Measurements from ENCODE around the gene PHF2. TPM values are rescaled to one million over a fixed set of nuclear protein-coding genes. Genes with fewer than 3 reads are reported as not detected.

Gene PHF2
- total RNA-seq, 1 experiment from 2014 or later = 10.3 TPM

DNA sequence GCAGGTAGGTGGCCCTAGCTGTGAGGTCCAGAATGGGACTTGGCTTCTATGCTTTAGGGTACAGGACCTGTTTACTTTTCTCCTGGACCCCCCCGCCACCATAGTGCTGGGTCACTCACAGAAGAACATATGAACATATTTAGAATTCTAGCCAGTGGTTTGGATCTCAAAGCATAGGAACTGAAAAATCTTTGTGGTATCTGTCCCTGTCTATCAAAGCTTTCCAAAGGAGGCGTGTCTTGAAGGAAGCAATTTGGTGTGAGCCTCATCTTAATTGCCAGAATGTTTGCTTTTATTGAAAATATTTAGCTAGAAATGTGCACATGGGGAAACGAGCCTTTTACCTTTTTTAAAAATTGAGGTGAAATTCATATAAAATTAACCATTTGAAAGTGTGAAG, 6.2 kb downstream of the PHF2 start:
- CTCF ChIA-PET = no interaction called here
- Mint-ChIP-seq H3K27me3 (ENCODE audit: insufficient read depth, unreplicated experiment) (no peaks in the 10 kb centered on the region), H3K27ac (ENCODE audit: unreplicated experiment) (no peak overlapping the region), H3K36me3 (ENCODE audit: insufficient read depth, unreplicated experiment) (peaks cover 5% of the 10 kb centered on the region), H3K4me1 (ENCODE audit: low read depth, unreplicated experiment) (peaks cover 14% of the 10 kb centered on the region), H3K4me3 (ENCODE audit: unreplicated experiment) (no peak overlapping the region), H3K9me3 (ENCODE audit: unreplicated experiment) (no peaks in the 10 kb centered on the region)
- TF ChIP-seq, protein P1, sequence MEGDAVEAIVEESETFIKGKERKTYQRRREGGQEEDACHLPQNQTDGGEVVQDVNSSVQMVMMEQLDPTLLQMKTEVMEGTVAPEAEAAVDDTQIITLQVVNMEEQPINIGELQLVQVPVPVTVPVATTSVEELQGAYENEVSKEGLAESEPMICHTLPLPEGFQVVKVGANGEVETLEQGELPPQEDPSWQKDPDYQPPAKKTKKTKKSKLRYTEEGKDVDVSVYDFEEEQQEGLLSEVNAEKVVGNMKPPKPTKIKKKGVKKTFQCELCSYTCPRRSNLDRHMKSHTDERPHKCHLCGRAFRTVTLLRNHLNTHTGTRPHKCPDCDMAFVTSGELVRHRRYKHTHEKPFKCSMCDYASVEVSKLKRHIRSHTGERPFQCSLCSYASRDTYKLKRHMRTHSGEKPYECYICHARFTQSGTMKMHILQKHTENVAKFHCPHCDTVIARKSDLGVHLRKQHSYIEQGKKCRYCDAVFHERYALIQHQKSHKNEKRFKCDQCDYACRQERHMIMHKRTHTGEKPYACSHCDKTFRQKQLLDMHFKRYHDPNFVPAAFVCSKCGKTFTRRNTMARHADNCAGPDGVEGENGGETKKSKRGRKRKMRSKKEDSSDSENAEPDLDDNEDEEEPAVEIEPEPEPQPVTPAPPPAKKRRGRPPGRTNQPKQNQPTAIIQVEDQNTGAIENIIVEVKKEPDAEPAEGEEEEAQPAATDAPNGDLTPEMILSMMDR (IDR thresholded peaks at IDR 0.05; ENCODE audit: insufficient read depth in 1 of 2, low read depth in 1 of 2, low read length in 1 of 2, severe bottlenecking in 1 of 2, unreplicated experiment in 1 of 2) = no peak
- no peaks in the 10 kb centered on the region for H3K9me3 ChIP-seq
- DNase-seq = no peak
- H3K4me3 ChIP-seq (ENCODE audit: low read depth, low read length) = no peak overlapping the region
- POLR2A ChIA-PET = interaction anchor here (0.5 kb wide), 1 partner anchor 31 kb away, joined by 7 read pairs; no protein-coding TSS in a partner anchor
- H3K36me3 ChIP-seq (ENCODE audit: control insufficient read depth, insufficient read depth, low read length) = no peaks in the 10 kb centered on the region
- BruUV-seq (replicated peaks) = no TSS peak
- intact Hi-C loops (cut with micrococcal nuclease; ENCODE audit: unreplicated experiment) = no loop called here
- H3K4me1 ChIP-seq = peaks cover 11% of the 10 kb centered on the region
- no peaks in the 10 kb centered on the region for H3K27me3 ChIP-seq (replicated peaks; ENCODE audit: control insufficient read depth, insufficient read depth, low read length)

DNA sequence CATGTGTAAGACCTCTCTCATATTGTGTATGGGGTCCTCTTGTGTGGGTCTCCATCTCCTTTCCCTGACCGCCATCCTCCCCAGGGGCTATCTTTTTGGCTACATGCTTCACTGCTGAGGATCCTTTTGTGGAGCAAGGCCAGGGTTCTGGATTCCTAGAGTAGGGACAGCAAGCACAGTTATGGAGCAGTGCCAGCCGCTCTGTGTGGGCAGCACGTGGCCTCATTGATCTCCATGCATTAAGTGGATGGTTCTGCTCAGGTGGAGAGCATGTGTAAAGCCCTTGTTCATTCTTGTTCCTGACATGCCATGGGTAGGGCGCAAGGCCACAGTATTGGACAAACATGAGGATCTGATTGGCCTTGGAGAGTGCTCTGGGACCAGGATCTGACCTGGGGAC, 8.9 kb downstream of the PHF2 start:
- no TSS peak for BruUV-seq (replicated peaks)
- CTCF ChIA-PET = no interaction called here
- no peak overlapping the region for H3K27ac Mint-ChIP-seq (ENCODE audit: unreplicated experiment)

GRCh38 chr9:93585695-93586094, 9.3 kb downstream of the PHF2 start:
- intact Hi-C loops (cut with micrococcal nuclease; ENCODE audit: unreplicated experiment) = no loop called here
- DNase-seq = no peak
- no peak overlapping the region for H3K4me3 ChIP-seq (ENCODE audit: low read depth, low read length)
- no peaks in the 10 kb centered on the region for H3K27me3 ChIP-seq (replicated peaks; ENCODE audit: control insufficient read depth, insufficient read depth, low read length)
- Mint-ChIP-seq H3K4me1 (ENCODE audit: low read depth, unreplicated experiment) (peaks cover 3% of the 10 kb centered on the region), H3K36me3 (ENCODE audit: insufficient read depth, unreplicated experiment) (peaks cover 5% of the 10 kb centered on the region), H3K4me3 (ENCODE audit: unreplicated experiment) (no peak overlapping the region), H3K27me3 (ENCODE audit: insufficient read depth, unreplicated experiment) (no peaks in the 10 kb centered on the region), H3K9me3 (ENCODE audit: unreplicated experiment) (no peaks in the 10 kb centered on the region), H3K27ac (ENCODE audit: unreplicated experiment) (no peak overlapping the region)
- TF ChIP-seq, protein P1 (IDR thresholded peaks at IDR 0.05; ENCODE audit: insufficient read depth in 1 of 2, low read depth in 1 of 2, low read length in 1 of 2, severe bottlenecking in 1 of 2, unreplicated experiment in 1 of 2) = no peak
- POLR2A ChIA-PET = no interaction called here
- no peaks in the 10 kb centered on the region for H3K9me3 ChIP-seq
- H3K36me3 ChIP-seq (ENCODE audit: control insufficient read depth, insufficient read depth, low read length) = no peaks in the 10 kb centered on the region
- CTCF ChIA-PET = no interaction called here
- peaks cover 4% of the 10 kb centered on the region; the same call in 1 of the 2 replicates for H3K4me1 ChIP-seq
- no TSS peak for BruUV-seq (replicated peaks)

More for the DNA sequence above, 8.9 kb downstream of the PHF2 start:
- no peak overlapping the region for H3K4me3 ChIP-seq (ENCODE audit: low read depth, low read length)
- H3K4me3 Mint-ChIP-seq (ENCODE audit: unreplicated experiment) = no peak overlapping the region
- no peaks in the 10 kb centered on the region for H3K9me3 Mint-ChIP-seq (ENCODE audit: unreplicated experiment)
- peaks cover 5% of the 10 kb centered on the region for H3K36me3 Mint-ChIP-seq (ENCODE audit: insufficient read depth, unreplicated experiment)
- no peaks in the 10 kb centered on the region for H3K27me3 Mint-ChIP-seq (ENCODE audit: insufficient read depth, unreplicated experiment)
- DNase-seq = no peak
- POLR2A ChIA-PET = no interaction called here
- peaks cover 4% of the 10 kb centered on the region; the same call in 1 of the 2 replicates for H3K4me1 ChIP-seq
- peaks cover 7% of the 10 kb centered on the region for H3K4me1 Mint-ChIP-seq (ENCODE audit: low read depth, unreplicated experiment)
- H3K36me3 ChIP-seq (ENCODE audit: control insufficient read depth, insufficient read depth, low read length) = no peaks in the 10 kb centered on the region
- TF ChIP-seq, protein P1 (IDR thresholded peaks at IDR 0.05; ENCODE audit: insufficient read depth in 1 of 2, low read depth in 1 of 2, low read length in 1 of 2, severe bottlenecking in 1 of 2, unreplicated experiment in 1 of 2) = no peak
- intact Hi-C loops (cut with micrococcal nuclease; ENCODE audit: unreplicated experiment) = no loop called here
- H3K9me3 ChIP-seq = no peaks in the 10 kb centered on the region
- no peaks in the 10 kb centered on the region for H3K27me3 ChIP-seq (replicated peaks; ENCODE audit: control insufficient read depth, insufficient read depth, low read length)
